HepG2 (cell line): ENCODE measurements around the gene LRRC70. TPM values are rescaled to one million over a fixed set of nuclear protein-coding genes. Genes with fewer than 3 reads are reported as not detected.

Experiments used
- ATAC-seq: fragments of 200-7000 bp; cut with Tn5 transposase; 3 replicates; pipeline ENCODE4 v1.9.1; 2020; ENCODE audit warnings: mild to moderate bottlenecking, moderate library complexity
- BruUV-seq: library from RNA; stranded (reverse); fragments of 400-500 nt; replicated peaks from 2 replicates; lab custom pipeline; 2021; lab: Mats Ljungman, UMichigan
- CTCF ChIA-PET: fragments of 300-600 bp; formaldehyde crosslinking; extraction: SDS; loops from one replicate; lab custom pipeline; 2021; ENCODE audit warnings: low total read pairs, inconsistent platforms, low intra/inter-chr PET ratio; lab: Yijun Ruan, JAX
- POLR2A ChIA-PET: fragments of 350-600 bp; sonication (Branson Sonifier 250); formaldehyde crosslinking; loops from one replicate; lab custom pipeline; 2020; ENCODE audit warnings: antibody characterized with exemption, inconsistent platforms; lab: Yijun Ruan, JAX
- DNase-seq: peaks from one replicate; pipeline ENCODE4 v3.0.0-alpha.2; 2015; ENCODE audit warnings: low spot score
- FAIRE-seq: peaks from 3 replicates; lab custom pipeline; 2011; peaks lifted over from hg19 to GRCh38; lab: Jason Lieb, UNC
- H2AFZ ChIP-seq: one replicate; pipeline ENCODE4 v1.6.1; 2011; ENCODE audit warnings: low read length, inconsistent platforms
- H3K27ac ChIP-seq: fragments of 300-600 bp; 3 replicates; pipeline ENCODE4 v1.8.0; 2011; ENCODE audit warnings: mixed run types, mild to moderate bottlenecking, mixed read lengths, low read length, inconsistent platforms; ENCODE audit not compliant: insufficient read depth; ENCODE audit errors: extremely low read length
- H3K27me3 ChIP-seq, 2 experiments: fragments of 200-600 bp in 1 of 2; 2 replicates in 1 of 2; 3 replicates in 1 of 2; pipeline versions ENCODE4 v1.6.0 to v1.8.0; 2011; ENCODE audit warnings: low read length in 2 of 2, mild to moderate bottlenecking in 2 of 2, moderate library complexity in 2 of 2, inconsistent platforms in 1 of 2; ENCODE audit not compliant: insufficient read depth in 2 of 2, control insufficient read depth in 1 of 2
- H3K36me3 ChIP-seq, 2 experiments: fragments of 200-600 bp in 1 of 2; replicated peaks in 1 of 2; 2 replicates in 1 of 2; 3 replicates in 1 of 2; pipeline versions ENCODE4 v1.5.1 to v1.8.0; 2011; ENCODE audit warnings: low read length in 2 of 2, inconsistent platforms in 1 of 2; ENCODE audit not compliant: insufficient read depth in 2 of 2, control insufficient read depth in 1 of 2
- H3K4me1 ChIP-seq: 2 replicates; pipeline ENCODE4 v1.5.1; 2012; ENCODE audit warnings: low read length, inconsistent platforms; ENCODE audit not compliant: insufficient read depth
- H3K4me2 ChIP-seq: 2 replicates; pipeline ENCODE4 v1.6.0; 2011; ENCODE audit warnings: low read depth, low read length, inconsistent platforms
- H3K4me3 ChIP-seq, 3 experiments: fragments of 200-600 bp in 1 of 3; sonication (generic), shearing (Covaris generic) in 1 of 3; replicated peaks in 1 of 3; 2 replicates each; pipeline ENCODE4 v1.5.1; 2011 to 2016; ENCODE audit warnings: low read length in 3 of 3, inconsistent platforms in 2 of 3, low read depth in 2 of 3, mild to moderate bottlenecking in 2 of 3, control low read depth in 1 of 3, mixed read lengths in 1 of 3; ENCODE audit not compliant: insufficient read depth in 1 of 3
- H3K79me2 ChIP-seq: one replicate; pipeline ENCODE4 v1.6.1; 2011; ENCODE audit warnings: low read length, inconsistent platforms; ENCODE audit not compliant: insufficient read depth
- H3K9ac ChIP-seq: 2 replicates; pipeline ENCODE4 v1.6.0; 2011; ENCODE audit warnings: mild to moderate bottlenecking, low read depth, low read length, inconsistent platforms; ENCODE audit not compliant: insufficient read depth
- H3K9me3 ChIP-seq: 2 replicates; pipeline ENCODE4 v1.5.1; 2012; ENCODE audit warnings: mild to moderate bottlenecking, low read length
- H4K20me1 ChIP-seq: 2 replicates; pipeline ENCODE4 v1.6.0; 2011; ENCODE audit warnings: inconsistent platforms, mild to moderate bottlenecking, low read length, moderate library complexity; ENCODE audit not compliant: insufficient read depth
- MAF1 ChIP-seq: sonication (generic); formaldehyde crosslinking; IDR thresholded peaks from 2 replicates; pipeline ENCODE4 v1.5.0; 2020; ENCODE audit warnings: missing genetic modification reagents, borderline replicate concordance
- MAZ ChIP-seq, 2 experiments: sonication (generic) in 1 of 2; formaldehyde crosslinking in 1 of 2; IDR thresholded peaks; 2 replicates each; pipeline versions ENCODE4 v1.5.0 to v1.6.1; 2012 to 2020; ENCODE audit warnings: low read depth in 2 of 2, mild to moderate bottlenecking in 2 of 2, borderline replicate concordance in 1 of 2, improper control_type of control experiment in 1 of 2, low read length in 1 of 2, missing genetic modification reagents in 1 of 2, moderate library complexity in 1 of 2
- MTF2 ChIP-seq: sonication (generic); formaldehyde crosslinking; IDR thresholded peaks from 2 replicates; pipeline ENCODE4 v1.5.0; 2020; ENCODE audit warnings: missing genetic modification reagents, borderline replicate concordance
- NCOA1 ChIP-seq: sonication (generic); formaldehyde crosslinking; IDR thresholded peaks from 2 replicates; pipeline ENCODE4 v1.9.0; 2021; ENCODE audit warnings: missing genetic modification reagents
- NONO ChIP-seq, 2 experiments: fragments of 450-650 bp in 1 of 2; sonication (generic) in 1 of 2; formaldehyde crosslinking in 1 of 2; IDR thresholded peaks in 1 of 2; conservative IDR thresholded peaks in 1 of 2; 2 replicates each; pipeline versions ENCODE4 v1.6.1 to v1.8.0; 2017 to 2022; ENCODE audit warnings: mild to moderate bottlenecking in 1 of 2, missing genetic modification reagents in 1 of 2, moderate library complexity in 1 of 2
- NPAS2 ChIP-seq: sonication (generic); formaldehyde crosslinking; IDR thresholded peaks from 2 replicates; pipeline ENCODE4 v1.8.0; 2022; ENCODE audit warnings: mild to moderate bottlenecking, missing genetic modification reagents, borderline replicate concordance
- ZNF484 ChIP-seq: sonication (generic); formaldehyde crosslinking; IDR thresholded peaks from 2 replicates; pipeline ENCODE4 v1.5.1; 2020; ENCODE audit warnings: mild to moderate bottlenecking, low read depth, missing genetic modification reagents, borderline replicate concordance
- ZNF761 ChIP-seq: sonication (generic); formaldehyde crosslinking; conservative IDR thresholded peaks from 2 replicates; pipeline ENCODE4 v1.4.0; 2020; ENCODE audit warnings: mild to moderate bottlenecking, missing genetic modification reagents
- WGBS: methylation state at CpG from one replicate; pipeline ENCODE4 v1.1.6; 2017; ENCODE audit warnings: low lambda C conversion rate; 5-methylcytosine and 5-hydroxymethylcytosine counted together
- in situ Hi-C: cut with HindIII; loops from 2 replicates; pipeline ENCODE4 v1.10.0; 2017; ENCODE audit warnings: low pct_unique_long_range_greater_than_20kb; ENCODE audit not compliant: extremely low pct_ligation_motif_present
- intact Hi-C: fragments of 100-400 bp; cut with micrococcal nuclease; formaldehyde crosslinking; loops from one replicate; pipeline ENCODE4 v1.10.0; 2022; ENCODE audit not compliant: unreplicated experiment
- polyA plus RNA-seq, 8 experiments: library from polyadenylated mRNA; depleted of rRNA in 3 of 8; stranded (reverse) in 7 of 8; unstranded in 1 of 8; fragments of >200 nt; fragmentation: Illumina TruSeq in 4 of 8; extraction: Trizol in 4 of 8; gene quantifications; 2 replicates each; pipeline versions ENCODE4 v1.2.1 to v1.2.3, GENCODE V29; 2011 to 2016; ENCODE audit warnings: low read depth in 4 of 8, missing spikeins in 1 of 8, mixed read lengths in 1 of 8; ENCODE audit not compliant: insufficient read depth in 1 of 8
- total RNA-seq, 5 experiments: library from RNA; depleted of rRNA; stranded (reverse); fragments of >200 nt; fragmentation: Illumina TruSeq; extraction: Trizol; gene quantifications; 2 replicates each; pipeline ENCODE4 v1.2.3, GENCODE V29; 2016; ENCODE audit warnings: low read depth in 1 of 5
- TF ChIP-seq, protein P1 (sequence below): sonication (generic); formaldehyde crosslinking; IDR thresholded peaks from 2 replicates; pipeline ENCODE4 v1.9.0; 2021; ENCODE audit warnings: missing genetic modification reagents, borderline replicate concordance
- TF ChIP-seq, protein P2 (sequence below): sonication (generic); formaldehyde crosslinking; IDR thresholded peaks from 2 replicates; pipeline ENCODE4 v1.5.1; 2020; ENCODE audit warnings: mild to moderate bottlenecking, missing genetic modification reagents, borderline replicate concordance

Gene LRRC70
- total and polyA plus RNA-seq, 2 of the 13 experiments (the other 11 are each of a cell fraction or from before 2014, with no cell fraction given): 0.05 to 0.71 TPM

DNA sequence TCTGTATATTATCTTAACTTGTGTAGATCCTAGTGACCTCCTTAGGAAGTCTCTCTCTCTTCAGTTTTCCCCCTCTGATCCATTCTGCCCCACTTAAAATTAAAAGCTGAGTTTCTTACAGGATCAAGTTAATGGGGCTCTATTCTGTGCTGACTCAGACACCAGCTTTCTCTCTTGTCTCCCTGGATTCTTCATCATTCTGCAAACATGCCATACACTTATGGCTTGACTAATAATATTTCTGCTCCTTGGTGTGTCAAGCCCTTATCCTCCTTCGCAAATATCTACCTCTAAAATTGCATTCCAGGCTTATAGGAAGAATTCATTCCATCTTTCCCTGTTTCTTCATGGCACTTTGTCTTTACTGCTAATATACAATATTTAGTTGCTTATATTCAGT, 18.1 kb downstream of the LRRC70 start (continued):
- TF ChIP-seq NONO (IDR thresholded peaks at IDR 0.05) (no peak), NONO (CRISPR knock-in tag; conservative IDR thresholded peaks at IDR 0.05) (no peak)
- TF ChIP-seq, all 625 proteins: peak for 0

DNA sequence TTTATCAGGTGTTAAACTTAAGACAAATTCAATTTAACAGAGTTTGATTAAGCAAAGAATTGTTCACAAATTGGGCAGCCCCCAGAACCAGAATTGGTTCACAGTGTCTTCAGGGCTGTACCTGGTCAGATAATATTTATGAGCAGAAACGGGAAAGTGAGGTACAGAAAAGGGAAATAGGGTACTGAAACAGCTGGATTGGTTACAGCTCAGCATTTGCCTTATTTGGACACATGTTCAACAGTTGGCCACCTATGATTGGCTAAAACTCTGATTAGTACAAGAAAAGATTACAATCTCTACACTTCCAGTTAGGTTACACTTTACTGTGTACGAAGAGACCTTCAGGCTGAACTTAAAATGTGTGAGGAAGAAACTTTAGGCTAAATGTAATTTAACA, 18.7 kb downstream of the LRRC70 start:
- intact Hi-C loops: no loop called here
- CTCF ChIA-PET: no interaction called here

More for the DNA sequence above, 18.7 kb downstream of the LRRC70 start:
- no peak for FAIRE-seq
- DNase-seq: no peak
- H3K36me3 ChIP-seq: peaks cover 2 to 7% of the 10 kb centered on the region in 2 experiments; a peak in 2 of 5 replicates
- no peak overlapping the region for H3K4me2 ChIP-seq
- no peak for TF ChIP-seq ZNF484
- TF ChIP-seq, protein P1, sequence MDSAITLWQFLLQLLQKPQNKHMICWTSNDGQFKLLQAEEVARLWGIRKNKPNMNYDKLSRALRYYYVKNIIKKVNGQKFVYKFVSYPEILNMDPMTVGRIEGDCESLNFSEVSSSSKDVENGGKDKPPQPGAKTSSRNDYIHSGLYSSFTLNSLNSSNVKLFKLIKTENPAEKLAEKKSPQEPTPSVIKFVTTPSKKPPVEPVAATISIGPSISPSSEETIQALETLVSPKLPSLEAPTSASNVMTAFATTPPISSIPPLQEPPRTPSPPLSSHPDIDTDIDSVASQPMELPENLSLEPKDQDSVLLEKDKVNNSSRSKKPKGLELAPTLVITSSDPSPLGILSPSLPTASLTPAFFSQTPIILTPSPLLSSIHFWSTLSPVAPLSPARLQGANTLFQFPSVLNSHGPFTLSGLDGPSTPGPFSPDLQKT (CRISPR knock-in tag): no peak
- TF ChIP-seq, protein P2, sequence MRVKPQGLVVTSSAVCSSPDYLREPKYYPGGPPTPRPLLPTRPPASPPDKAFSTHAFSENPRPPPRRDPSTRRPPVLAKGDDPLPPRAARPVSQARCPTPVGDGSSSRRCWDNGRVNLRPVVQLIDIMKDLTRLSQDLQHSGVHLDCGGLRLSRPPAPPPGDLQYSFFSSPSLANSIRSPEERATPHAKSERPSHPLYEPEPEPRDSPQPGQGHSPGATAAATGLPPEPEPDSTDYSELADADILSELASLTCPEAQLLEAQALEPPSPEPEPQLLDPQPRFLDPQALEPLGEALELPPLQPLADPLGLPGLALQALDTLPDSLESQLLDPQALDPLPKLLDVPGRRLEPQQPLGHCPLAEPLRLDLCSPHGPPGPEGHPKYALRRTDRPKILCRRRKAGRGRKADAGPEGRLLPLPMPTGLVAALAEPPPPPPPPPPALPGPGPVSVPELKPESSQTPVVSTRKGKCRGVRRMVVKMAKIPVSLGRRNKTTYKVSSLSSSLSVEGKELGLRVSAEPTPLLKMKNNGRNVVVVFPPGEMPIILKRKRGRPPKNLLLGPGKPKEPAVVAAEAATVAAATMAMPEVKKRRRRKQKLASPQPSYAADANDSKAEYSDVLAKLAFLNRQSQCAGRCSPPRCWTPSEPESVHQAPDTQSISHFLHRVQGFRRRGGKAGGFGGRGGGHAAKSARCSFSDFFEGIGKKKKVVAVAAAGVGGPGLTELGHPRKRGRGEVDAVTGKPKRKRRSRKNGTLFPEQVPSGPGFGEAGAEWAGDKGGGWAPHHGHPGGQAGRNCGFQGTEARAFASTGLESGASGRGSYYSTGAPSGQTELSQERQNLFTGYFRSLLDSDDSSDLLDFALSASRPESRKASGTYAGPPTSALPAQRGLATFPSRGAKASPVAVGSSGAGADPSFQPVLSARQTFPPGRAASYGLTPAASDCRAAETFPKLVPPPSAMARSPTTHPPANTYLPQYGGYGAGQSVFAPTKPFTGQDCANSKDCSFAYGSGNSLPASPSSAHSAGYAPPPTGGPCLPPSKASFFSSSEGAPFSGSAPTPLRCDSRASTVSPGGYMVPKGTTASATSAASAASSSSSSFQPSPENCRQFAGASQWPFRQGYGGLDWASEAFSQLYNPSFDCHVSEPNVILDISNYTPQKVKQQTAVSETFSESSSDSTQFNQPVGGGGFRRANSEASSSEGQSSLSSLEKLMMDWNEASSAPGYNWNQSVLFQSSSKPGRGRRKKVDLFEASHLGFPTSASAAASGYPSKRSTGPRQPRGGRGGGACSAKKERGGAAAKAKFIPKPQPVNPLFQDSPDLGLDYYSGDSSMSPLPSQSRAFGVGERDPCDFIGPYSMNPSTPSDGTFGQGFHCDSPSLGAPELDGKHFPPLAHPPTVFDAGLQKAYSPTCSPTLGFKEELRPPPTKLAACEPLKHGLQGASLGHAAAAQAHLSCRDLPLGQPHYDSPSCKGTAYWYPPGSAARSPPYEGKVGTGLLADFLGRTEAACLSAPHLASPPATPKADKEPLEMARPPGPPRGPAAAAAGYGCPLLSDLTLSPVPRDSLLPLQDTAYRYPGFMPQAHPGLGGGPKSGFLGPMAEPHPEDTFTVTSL (CRISPR knock-in tag): no peak
- TF ChIP-seq NPAS2 (CRISPR knock-in tag): no peak
- TF ChIP-seq MAF1 (CRISPR knock-in tag): no peak
- TF ChIP-seq MTF2 (CRISPR knock-in tag): no peak
- no peak for TF ChIP-seq ZNF761 (CRISPR knock-in tag)
- TF ChIP-seq MAZ (IDR thresholded peaks at IDR 0.05; ENCODE audit: borderline replicate concordance, low read depth, low read length): no peak
- TF ChIP-seq MAZ (CRISPR knock-in tag; IDR thresholded peaks at IDR 0.05; ENCODE audit: low read depth): no peak
- no peak for TF ChIP-seq NCOA1 (CRISPR knock-in tag)
- H3K27ac ChIP-seq: no peak overlapping the region
- no peaks in the 10 kb centered on the region for H3K79me2 ChIP-seq
- WGBS: 95% methylated on average over 2 of the region's 2 CpGs
- H3K9ac ChIP-seq: no peak overlapping the region
- H3K4me3 ChIP-seq: no peak overlapping the region
- no peaks in the 10 kb centered on the region for H3K9me3 ChIP-seq
- no peak overlapping the region for H2AFZ ChIP-seq
- H4K20me1 ChIP-seq: no peaks in the 10 kb centered on the region
- H3K27me3 ChIP-seq: no peaks in the 10 kb centered on the region
- no peak for ATAC-seq
- POLR2A ChIA-PET: no interaction called here
- H3K4me1 ChIP-seq: peaks cover 14% of the 10 kb centered on the region
- no TSS peak for BruUV-seq
- in situ Hi-C loops: no loop called here
